NK-92 treated with Interleukin-12 subunit alpha and Interleukin-12 subunit beta, amount 100 ng/mL, for 24 hours (cell line): ENCODE data around the gene C1QL2.

Source experiments
- DNase-seq: peaks from one replicate; lab custom pipeline; 2025; lab: John Stamatoyannopoulos, UW

C1QL2 gene

GRCh38 chr2:119179202-119179601, 20.7 kb upstream of the C1QL2 start:
- no peak for DNase-seq

GRCh38 chr2:119178776-119179175, 20.2 kb upstream of the C1QL2 start:
- no peak for DNase-seq

- DNase-seq = no peak
Observed at GRCh38 chr2:119177838-119178190, 19.3 kb upstream of the C1QL2 start.

GRCh38 chr2:119177171-119177837, 18.8 kb upstream of the C1QL2 start:
- DNase-seq = no peak

GRCh38 chr2:119175517-119175916, 17.0 kb upstream of the C1QL2 start:
- no peak for DNase-seq

- no peak for DNase-seq
Observed at GRCh38 chr2:119174993-119175347, 16.4 kb upstream of the C1QL2 start.

GRCh38 chr2:119174216-119174992, 15.9 kb upstream of the C1QL2 start:
- DNase-seq = peak; percentile 26

GRCh38 chr2:119173556-119174060, 15.1 kb upstream of the C1QL2 start:
- no peak for DNase-seq

- no peak for DNase-seq
Observed at GRCh38 chr2:119170504-119170903, 12.0 kb upstream of the C1QL2 start.

GRCh38 chr2:119169717-119170116, 11.2 kb upstream of the C1QL2 start:
- DNase-seq = no peak

- DNase-seq = no peak
Observed at GRCh38 chr2:119160361-119160990, 1.9 kb upstream of the C1QL2 start.

- DNase-seq = no peak
Observed at GRCh38 chr2:119157850-119158511, 570 bp downstream of the C1QL2 start.

GRCh38 chr2:119156891-119157773, 1.4 kb downstream of the C1QL2 start:
- no peak for DNase-seq

GRCh38 chr2:119156105-119156890, 2.3 kb downstream of the C1QL2 start:
- DNase-seq = no peak

- DNase-seq = no peak
Observed at GRCh38 chr2:119155633-119156032, 2.9 kb downstream of the C1QL2 start.

- no peak for DNase-seq
Observed at GRCh38 chr2:119154076-119154475, 4.5 kb downstream of the C1QL2 start.

GRCh38 chr2:119149611-119150010, 8.9 kb downstream of the C1QL2 start:
- DNase-seq = no peak

GRCh38 chr2:119147776-119148715, 10.5 kb downstream of the C1QL2 start:
- DNase-seq = no peak

- DNase-seq = no peak
Observed at GRCh38 chr2:119144806-119145205, 13.7 kb downstream of the C1QL2 start.

GRCh38 chr2:119142824-119143223, 15.7 kb downstream of the C1QL2 start:
- no peak for DNase-seq
